Glomerular visceral epithelial cell (primary cell): ENCODE measurements around the gene RNF26.

Experiments used
- DNase-seq: peaks from one replicate; pipeline ENCODE4 v3.0.0-alpha.2; 2016; ENCODE audit errors: extremely low spot score

The RNF26 gene

DNA sequence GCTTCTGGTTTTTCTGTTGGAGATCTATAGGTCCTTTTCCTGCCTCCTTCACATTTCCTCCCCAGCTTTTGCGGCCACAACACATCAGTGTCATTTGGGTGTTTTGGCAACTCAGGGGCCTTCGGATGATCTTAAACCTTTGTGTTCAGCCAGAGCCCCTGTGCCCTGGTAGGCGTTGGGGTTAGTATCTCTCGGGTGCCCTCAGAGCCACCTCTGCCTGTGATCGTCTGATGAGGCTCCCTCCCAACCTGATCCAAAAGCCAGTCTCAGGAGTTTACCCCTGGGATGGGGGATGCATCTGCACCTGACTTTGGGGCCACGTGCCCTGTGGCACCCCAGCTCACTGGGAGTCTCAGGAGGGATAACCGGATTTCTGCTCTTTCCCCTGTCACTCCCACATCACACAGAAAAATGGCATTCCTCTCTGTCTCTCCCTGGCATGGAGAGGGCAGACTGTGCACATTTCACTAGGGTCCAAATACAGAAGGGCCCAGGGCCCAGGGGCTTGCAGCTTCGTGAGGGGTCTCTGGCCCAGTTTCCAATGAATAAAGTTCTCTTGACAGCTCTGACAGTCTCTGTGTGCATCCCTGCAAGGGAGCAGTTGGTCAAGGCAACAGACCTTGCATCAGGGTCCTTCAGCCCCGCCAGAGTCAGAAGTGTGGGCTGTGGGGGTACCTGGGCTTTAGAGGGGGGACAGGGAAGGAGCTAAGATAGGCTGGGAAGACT is 2.6 kb downstream of the RNF26 start:
- no peak for DNase-seq

DNA sequence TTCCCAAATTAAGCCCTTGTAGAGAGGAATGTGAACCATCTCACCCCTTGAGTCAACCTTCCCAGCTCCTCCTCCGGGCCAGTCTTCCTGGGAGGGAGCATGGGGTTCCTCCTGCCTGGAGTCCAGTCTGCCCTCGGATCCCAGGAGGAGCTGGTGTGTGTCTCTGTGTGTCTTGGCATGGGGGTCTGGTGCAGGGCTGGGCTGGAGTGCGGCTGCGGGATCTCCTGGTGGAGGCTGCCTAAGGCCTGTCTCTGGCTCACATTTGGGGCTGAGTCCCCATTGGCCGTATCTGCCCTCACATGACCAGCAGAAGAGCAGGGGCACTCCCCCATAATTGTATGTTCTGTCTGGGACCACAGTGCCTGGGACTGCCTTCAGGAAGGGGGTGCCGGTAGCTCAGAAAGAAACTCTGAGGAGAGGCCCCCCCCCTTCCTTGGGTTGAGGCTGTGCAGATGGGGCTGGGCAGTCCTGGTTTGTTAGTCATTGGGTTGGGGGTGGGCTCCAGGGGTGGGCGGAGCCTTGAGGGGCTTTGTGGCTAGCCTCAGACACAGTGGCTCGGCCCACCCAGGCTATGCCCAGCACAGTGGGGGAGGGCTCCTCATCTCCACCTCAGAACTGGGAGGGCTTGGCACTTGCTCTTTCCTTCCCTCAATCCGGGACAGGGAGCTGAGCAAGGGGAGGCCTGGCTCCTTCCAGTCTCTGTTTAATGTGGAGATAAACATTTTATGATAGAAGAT is 3.4 kb downstream of the RNF26 start:
- peak; percentile 40 for DNase-seq

DNA sequence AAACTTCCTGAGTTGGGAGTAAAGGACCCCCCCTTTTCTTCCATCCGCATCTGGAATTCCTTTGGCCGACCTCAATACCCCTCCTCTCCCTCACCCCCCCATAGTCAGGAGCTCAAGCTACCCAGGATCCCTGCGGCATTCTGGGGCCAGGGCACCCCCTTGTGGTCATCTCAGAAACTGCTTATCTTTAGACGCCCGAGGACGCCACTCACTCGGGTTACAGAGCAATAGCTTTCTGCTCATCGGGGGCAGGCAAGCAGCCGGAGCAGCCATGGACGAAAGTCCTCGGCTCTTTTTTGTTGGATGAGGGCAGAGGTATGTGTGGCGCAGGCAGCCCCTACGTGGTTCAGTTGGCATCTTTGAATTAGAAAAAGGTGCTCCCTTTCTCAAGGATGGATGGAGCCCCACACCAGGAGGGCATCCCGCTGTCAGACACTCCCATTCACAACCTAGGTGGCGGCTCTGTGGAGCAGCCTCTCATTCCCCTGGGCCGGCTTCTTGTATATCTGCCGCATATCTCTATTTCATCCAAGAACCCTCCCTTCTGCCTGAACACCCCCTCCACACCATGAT is 4.1 kb downstream of the RNF26 start:
- peak; percentile 73 for DNase-seq

DNA sequence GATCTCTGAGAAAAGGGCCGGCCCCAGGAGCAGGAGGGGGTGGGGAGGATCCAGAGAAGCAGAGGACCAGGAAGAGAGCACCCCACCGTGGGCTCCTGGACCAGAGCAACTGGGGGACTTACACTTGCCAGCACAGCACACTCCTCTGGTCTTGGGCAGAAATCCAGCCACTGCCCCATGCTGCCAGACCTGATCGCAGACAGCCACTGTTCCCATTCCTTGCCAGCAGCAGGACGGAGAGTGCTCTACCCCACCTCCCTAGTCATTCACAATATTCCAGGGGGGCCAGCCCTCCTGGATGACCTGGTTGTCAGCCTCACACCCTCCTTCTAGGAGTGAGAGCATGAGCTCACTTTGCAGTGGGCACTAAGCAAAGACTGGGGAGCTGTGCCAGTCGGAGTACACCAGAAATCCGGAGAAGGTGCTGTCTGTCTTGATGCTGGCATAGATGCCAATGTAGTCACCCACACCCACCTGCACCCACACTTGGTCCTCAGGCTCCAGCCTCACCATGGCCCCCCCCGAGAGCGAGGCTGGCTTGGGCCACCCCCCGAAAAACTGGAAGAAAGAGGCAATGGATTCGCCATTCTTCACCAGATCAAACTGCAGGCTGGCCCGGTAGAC is 4.8 kb downstream of the RNF26 start:
- no peak for DNase-seq

DNA sequence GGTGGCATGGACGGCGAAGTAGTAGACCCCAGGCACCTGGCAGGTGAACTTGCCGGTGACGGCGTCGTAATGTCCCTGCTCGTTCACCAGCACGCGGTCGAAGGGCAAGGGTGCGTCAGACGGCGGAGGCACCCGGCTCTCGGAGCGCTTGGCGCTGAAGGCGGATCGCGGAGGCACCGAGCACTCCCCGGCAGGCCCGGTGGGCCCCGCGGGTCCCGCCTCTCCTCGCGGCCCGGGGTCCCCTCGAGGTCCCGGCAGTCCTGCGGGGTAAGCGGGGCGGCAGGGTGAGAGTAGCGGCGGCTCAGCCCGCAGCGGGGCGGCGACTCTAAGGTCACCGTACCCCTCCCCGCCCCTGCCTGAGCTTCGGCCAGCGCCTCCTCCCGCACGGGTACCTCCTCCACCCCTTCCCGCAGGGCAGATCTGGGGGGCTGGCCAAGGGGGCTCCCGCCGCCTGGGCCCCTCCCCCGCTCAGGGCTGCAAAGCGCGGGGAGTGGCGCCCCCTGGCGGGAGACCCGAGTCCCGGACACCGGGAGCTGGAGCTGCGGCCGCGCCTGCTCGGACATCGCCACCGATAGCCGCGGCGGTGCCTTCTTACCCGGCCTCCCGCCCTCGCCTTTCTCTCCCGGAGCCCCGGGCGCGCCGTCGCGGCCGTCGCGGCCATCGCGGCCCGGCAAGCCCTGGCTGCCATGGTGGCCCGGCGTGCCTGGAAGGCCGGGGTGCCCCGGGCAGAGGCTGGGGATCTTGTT is 5.4 kb downstream of the RNF26 start:
- peak; percentile 52 for DNase-seq

DNA sequence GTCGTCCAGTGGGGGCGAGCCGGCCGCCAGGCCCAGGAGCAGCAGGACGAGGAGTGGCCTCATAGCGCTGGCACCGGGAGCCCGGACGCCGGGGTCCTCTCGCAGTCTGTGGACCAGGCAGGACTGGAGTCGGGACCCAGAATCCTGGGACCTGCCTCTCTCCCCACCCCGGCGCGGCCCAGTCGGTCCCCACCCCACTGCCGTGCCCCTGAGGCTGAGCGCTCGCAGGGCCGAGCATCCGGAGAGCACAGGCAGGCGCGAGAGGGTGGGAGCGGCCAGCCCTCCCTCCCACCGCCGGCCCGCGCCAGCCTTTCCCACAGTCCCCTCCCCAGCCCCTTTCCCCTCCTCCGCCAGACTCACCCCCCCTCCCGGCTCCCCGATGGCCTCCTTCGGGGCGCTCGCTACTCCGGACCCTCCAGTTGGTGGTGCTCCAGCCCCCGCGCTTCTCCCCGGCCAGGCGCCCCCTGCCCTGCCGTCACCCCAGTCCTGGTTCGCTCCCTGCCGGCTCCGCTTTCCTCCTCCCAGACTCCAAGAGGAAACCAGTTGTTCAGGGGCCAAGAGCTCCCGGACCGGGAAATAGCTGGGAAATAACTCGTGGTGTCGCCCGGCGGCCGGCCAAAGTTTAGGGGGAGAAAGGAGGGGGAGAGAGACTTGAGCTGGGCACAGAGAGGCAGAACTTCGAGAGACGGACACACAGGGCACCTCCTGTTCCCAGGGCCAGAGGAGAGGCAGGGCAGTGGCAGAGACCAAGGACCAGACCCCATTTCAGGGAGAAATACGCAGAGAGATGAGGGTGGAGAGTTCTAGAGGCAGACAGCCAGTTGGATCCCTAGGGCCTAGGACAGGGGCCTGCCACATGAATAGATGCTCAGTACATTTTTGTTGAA is 6.3 kb downstream of the RNF26 start, which contains the start of gene C1QTNF5:
Gene C1QTNF5, minus strand, starts transcription at position 549 of the 887 bp plus-strand sequence. Its CDS starts 486 bp downstream, at position 63.
- DNase-seq = no peak

DNA sequence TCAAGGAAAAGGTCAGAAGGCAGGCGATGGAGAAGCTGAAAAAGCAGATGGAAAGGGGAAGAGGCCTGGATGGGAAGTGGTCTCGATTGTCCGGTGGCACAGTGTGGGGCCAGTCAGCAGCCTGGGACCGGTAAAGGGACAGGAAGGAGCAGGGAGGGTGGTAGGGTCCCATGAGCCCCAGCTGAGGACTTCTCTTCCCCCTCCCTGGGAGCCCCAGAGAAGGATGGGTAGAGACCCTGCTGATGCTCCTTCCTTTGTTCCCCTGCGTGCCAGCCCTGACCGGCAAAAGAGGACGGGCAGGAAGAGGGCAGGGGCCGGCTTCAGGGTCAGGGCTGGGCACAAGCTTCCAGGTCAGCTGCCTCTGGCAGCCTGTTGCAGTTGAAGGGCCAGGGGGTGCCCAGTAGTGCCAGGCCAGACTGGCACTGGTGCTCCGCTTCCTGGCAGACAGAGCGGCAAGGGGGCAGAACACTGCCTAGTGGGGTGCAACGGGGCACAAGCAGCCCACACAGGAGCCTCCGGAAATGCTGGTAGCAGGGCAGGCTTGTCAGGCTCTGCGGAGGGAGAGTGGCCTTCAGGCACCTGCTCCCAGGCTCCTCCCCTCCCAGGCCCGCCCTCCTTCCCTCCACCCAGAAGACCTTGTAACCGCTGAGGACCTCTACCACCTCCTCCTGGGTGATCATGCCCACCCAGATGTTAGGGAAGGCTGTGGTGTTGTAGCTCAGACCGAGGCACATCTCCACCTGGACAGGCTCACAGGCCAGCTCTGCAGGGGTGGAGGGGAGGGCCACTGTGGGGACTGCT is 7.1 kb downstream of the RNF26 start:
- DNase-seq = no peak

DNA sequence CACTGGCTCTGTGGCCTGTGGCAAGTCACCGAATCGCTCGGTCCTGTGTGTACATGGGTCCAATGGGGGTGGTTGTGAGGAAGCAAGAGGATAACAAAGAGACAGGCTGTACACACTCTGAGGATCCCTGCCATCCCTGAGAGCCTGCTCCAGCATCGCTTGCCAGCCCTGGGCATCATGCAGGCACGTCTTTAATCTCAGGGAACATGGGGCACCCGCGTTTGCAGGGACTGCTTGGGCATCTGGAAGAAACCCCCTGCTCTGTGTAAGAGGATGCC is 7.6 kb downstream of the RNF26 start:
- no peak for DNase-seq

DNA sequence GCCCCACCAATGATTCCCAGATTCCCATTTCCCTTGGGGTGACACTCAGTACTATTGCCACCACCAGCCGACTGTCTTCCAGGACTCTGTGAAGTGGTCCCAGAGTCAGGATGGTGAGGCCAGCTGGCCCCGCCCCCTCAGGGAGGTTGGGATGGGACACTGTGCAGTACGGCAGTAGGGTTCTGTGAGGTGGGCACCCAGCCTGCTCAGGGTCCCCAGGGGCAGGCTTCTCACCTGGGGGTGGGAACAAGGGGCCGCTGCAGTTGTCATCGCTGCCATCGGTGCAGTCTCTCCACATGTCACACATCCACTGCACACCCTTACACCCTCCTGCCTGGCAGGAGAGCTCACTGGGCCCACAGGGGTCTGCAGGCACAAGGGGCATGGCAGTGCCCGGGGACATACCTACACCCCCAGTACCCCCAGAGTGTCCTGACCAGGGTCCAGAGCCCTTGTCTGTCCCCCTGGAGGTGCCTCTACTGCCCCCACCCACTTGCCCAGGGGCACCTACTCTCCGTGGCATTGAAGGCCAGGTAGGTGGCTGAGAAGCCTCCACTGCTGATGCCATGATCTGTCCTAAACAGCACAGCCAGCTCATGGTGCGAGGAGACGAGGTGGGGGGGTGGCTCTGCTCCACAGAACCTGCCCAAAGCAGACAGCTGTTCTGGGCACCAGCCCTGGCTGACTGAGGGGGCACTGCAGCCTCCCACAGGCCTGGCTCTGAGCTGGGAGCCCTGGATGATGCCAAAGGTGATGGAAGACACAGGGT is 8.2 kb downstream of the RNF26 start:
- no peak for DNase-seq

DNA sequence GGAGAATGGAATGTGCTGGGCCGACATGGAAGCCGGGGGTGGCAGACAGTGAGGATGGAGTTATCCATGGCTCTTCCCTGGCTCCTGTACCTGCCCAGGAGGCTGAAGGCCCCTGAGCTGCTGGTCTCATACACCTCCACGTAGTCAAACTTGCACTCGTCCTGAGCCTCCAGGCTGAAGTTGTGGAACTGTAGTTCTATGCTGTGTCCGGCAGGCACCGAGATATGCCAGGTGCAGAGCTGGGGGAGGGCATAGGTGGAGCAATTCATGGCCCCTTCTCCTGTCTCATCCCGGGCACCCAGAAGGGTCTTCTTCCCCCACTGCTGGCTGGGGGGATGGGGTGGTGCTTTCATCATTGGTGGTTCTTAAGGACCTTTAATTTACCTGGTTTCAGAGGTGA is 9.4 kb downstream of the RNF26 start:
- no peak for DNase-seq

DNA sequence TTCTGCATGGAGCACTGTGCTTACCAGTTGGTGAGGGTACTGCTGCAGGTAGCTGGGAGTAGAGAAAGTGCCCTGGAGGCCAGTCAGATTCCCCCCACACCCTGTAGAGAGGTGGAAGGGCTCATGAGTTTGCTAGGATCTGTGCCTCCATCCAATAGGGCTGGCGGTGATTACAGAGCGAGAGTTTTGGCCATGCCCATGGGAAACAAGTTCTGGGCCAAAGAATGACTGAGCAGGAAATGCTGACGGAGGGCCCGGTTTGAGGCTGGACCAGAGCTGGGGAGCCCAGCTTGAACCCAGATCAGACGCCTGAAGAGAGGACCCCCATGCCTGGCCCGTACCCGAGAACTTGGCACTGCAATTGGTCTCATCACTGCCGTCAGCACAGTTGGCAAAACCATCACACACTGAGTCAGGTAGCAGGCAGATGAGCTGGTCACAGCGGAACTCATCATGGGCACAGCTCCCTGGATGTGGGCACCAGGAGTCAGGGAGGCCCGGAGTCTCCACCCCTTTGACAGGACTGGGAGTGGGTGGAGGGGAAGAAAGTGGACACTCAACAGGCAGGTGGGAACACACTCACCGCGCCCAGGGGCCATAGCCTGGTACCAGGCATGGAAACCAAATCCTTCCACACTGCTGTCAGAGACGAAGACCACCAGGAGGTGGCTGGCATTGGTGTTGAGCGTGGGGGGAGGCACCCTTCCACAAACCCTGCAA is 10.1 kb downstream of the RNF26 start:
- DNase-seq = no peak

DNA sequence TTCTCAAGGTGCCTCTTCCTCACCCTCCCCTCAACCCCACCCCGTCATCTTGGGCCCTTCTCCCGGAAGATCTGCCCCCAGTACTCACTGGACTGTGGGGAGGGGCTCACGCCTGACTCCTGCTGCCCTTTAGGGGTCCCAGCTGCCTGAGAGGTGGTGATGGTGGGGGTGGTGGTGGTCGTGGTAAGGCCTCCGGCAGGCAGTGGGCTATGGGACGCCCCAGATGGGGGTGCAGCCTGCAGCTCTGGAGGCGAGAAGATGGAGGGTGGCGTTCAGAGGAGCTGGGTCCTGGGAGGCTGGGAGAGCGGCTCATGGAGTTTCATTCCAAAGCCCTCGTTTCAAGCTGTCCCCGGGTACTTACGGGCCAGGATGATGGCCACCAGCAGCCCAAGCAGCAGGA is 11.4 kb downstream of the RNF26 start:
- no peak for DNase-seq

DNA sequence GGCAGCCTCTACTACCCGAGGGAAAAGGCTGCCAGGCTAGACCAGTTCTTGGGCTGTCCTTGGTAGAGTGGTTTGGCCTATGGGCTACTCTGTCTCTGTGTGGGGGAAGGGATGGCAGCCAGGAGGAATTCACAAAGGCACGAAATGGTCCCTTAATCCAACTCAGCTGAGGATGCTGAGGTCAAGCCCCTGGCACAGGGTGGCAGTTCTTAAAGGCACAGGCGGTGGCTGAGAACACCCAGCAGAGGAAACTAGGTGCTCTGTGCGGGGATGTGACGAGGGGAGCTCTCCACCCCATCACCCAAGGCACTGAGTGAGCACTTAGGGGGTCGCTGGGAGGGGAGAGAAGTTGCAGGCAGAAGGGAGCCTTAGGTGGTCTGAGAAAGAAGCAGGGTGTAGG is 12.3 kb downstream of the RNF26 start, which contains the start of gene MFRP:
Gene MFRP, minus strand, starts transcription at position 101 of the 400 bp plus-strand sequence. CDS start 192 bp downstream, outside the sequence.
- DNase-seq = no peak

DNA sequence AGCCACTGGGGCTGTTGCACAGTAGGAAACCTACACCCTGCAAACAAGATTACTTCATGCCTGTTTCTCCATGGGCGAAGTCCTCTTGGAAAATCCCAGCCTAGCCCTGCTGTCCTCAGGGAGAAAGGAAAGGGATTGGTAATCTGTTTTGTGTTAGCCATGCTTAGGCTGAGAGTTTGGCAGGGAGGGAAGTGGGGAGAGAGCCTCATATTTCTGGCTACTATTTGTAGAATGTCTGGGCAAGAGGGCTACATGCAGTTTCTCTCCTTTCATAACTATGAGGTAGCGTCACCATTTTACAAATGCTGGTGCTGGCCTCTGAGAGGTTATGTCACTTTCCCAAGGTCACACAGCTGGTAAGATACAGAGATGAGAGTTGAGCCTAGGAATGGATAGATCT is 12.9 kb downstream of the RNF26 start:
- no peak for DNase-seq

DNA sequence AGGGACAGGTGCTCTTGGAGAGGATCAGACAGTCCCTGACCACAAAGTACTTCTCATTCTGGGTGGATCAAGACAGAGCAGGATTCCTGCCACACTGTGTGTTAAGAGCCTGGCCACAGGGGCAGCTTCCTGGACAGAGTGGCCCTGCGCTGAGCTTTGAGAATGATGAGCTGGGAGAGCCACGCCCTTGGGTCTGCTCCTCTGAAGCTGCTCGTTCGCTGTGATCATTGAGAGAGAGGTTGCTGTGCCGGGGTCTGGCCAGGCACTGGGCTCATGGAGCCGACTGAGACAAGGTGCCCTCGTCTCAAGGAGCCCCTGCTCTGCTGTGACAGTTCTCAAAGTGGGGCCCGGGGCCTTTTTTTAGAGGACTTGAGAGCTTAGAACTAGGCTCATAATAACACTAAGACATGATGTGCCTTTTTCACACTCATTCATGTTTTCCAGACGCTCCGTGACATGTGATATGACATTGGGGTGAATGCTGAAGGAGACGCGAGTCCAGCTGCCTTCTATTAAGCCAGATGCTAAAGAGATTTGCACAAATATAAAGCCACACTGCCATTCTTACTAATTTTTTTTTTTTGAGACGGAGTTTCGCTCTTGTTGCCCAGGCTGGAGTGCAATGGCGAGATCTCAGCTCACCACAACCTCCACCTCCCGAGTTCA is 13.7 kb downstream of the RNF26 start:
- no peak for DNase-seq

DNA sequence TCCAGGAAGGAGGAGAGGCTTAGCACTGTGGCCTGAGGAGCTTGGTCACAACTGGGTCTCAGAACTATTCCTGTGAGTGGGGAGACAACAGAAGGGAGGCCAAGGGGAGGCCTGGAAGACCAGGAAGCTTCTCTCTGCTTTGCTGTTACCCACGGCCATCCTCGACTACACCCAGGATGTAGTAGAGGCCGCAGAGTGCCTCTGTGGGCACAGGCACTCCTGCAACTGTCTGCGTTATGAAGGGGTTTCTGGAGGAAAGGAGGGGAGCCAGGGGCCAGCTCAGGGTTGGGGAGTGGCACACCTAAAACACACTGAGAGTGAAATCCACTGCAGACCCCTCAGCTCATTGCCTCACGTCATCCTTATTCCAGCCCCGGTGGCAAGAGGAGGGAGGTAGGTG is 16.0 kb downstream of the RNF26 start:
- DNase-seq = no peak

DNA sequence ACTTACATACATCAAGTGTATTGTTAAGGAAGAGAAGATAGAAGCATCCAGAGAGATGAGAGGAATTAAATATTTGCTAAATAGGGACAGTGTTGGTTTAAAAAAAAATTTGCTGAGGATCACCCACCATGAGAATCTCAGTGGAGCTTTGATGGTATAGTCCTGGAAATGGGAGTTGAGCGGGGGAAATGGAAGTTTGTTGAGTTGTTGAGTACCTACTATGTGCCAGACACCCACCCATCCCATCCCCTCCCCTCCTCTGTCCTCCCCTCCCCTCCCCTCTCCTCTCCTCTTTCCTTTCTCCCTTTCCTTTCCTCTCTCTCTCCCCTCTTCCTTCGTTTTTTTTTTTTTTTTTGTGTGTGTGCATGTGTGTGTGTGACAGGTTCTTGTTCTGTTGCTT is 16.9 kb downstream of the RNF26 start:
- no peak for DNase-seq

DNA sequence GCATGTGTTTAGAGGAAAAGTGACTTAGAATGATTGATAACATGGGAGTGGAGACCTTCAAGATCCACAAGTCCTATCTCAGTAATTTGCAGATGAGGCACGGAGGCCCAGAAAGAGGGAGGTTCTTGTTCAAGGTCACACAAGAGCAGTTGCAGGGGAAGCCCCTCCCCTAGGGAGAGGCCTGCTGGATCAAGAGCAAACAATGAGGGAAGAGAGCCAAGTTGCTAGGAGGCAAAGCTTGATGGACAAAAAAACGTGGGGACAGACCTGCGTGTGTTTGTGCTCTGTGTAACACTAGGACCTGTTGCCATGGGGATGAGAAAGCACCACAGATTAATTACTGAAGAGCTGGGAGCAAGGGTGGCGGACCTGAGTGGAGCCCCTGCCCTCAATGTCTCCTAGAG is 18.5 kb downstream of the RNF26 start:
- no peak for DNase-seq
